ENCODE data around the gene PRR3. TPM values are rescaled to one million over a fixed set of nuclear protein-coding genes. Genes with fewer than 3 reads are reported as not detected.

Gene PRR3
- total and polyA plus RNA-seq, 2 of the 13 experiments (the other 11 are each of a cell fraction or from before 2014, with no cell fraction given), result 14.6 to 21.2 TPM

- no peak for TF ChIP-seq ATRX (CRISPR knock-in tag; IDR thresholded peaks at IDR 0.05; ENCODE audit: borderline replicate concordance)
- peak; percentile 97 for TF ChIP-seq HNRNPLL (IDR thresholded peaks at IDR 0.05; ENCODE audit: low read depth, low read length, poor library complexity, severe bottlenecking)
- TF ChIP-seq TAF15 (IDR thresholded peaks at IDR 0.05; ENCODE audit: low read depth, low read length, poor library complexity, severe bottlenecking), result no peak
- TF ChIP-seq GATA4 (IDR thresholded peaks at IDR 0.05; ENCODE audit: borderline replicate concordance, low read depth), result peak; percentile 30; the same call in 1 of the 2 replicates
- no peak for TF ChIP-seq THAP7 (CRISPR knock-in tag; IDR thresholded peaks at IDR 0.05)
- 0 out of 2 replicates have a peak, but pooled peaks have one; percentile 58 for TF ChIP-seq ZNF124 (CRISPR knock-in tag; IDR thresholded peaks at IDR 0.05)
- TF ChIP-seq SRSF4 (IDR thresholded peaks at IDR 0.05; ENCODE audit: low read depth, low read length, poor library complexity, severe bottlenecking), result no peak
- TF ChIP-seq FUBP1 (CRISPR knock-in tag; IDR thresholded peaks at IDR 0.05; ENCODE audit: borderline replicate concordance), result no peak
- no peak for TF ChIP-seq RFX1 (IDR thresholded peaks at IDR 0.05)
- TF ChIP-seq ZNF101 (CRISPR knock-in tag; IDR thresholded peaks at IDR 0.05; ENCODE audit: borderline replicate concordance, low read depth), result no peak
- TF ChIP-seq RNF219 (CRISPR knock-in tag; IDR thresholded peaks at IDR 0.05), result no peak
- TF ChIP-seq MNT (IDR thresholded peaks at IDR 0.05), result no peak
Measured at GRCh38 chr6:30515944-30516753, 40.9 kb upstream of the PRR3 start (continued).
